ENCODE data around the gene LYL1. TPM values are rescaled to one million over a fixed set of nuclear protein-coding genes. Genes with fewer than 3 reads are reported as not detected.
A peak's percentile ranks its signal among the peaks of the same experiment; 100 is the strongest.

LYL1 gene
- total and polyA plus RNA-seq, 9 of the 15 experiments (the other 6 are each of a cell fraction or from before 2014, with no cell fraction given), result 1.3 to 266 (median 34.0) TPM

- peak; percentile 91 for TF ChIP-seq ETS1 (conservative IDR thresholded peaks at IDR 0.05; ENCODE audit: control insufficient read depth, low read depth, low read length)
- no peak for TF ChIP-seq KLF10 (CRISPR knock-in tag; IDR thresholded peaks at IDR 0.05)
- TF ChIP-seq MITF (IDR thresholded peaks at IDR 0.05), result no peak
- no peak for TF ChIP-seq MCM5 (IDR thresholded peaks at IDR 0.05; ENCODE audit: low read depth)
- TF ChIP-seq SMARCC2 (IDR thresholded peaks at IDR 0.05; ENCODE audit: low read depth), result 0 out of 2 replicates have a peak, but pooled peaks have one; percentile 38
- TF ChIP-seq HDAC1 (IDR thresholded peaks at IDR 0.05), result peak in 1 of 2 experiments; percentile 78; a peak in 1 of 4 replicates
- TF ChIP-seq LCOR (CRISPR knock-in tag; IDR thresholded peaks at IDR 0.05), result peak; percentile 71; the same call in 1 of the 2 replicates
- TF ChIP-seq BMI1 (IDR thresholded peaks at IDR 0.05; ENCODE audit: low read length), result no peak
- no peak for TF ChIP-seq E2F3 (CRISPR knock-in tag; IDR thresholded peaks at IDR 0.05)
- no peak for TF ChIP-seq ZNF23 (CRISPR knock-in tag; IDR thresholded peaks at IDR 0.05)
- TF ChIP-seq TSC22D4 (tag; IDR thresholded peaks at IDR 0.05), result no peak
- TF ChIP-seq KLF1 (tag; IDR thresholded peaks at IDR 0.05), result no peak
- no peak for TF ChIP-seq BRCA1 (IDR thresholded peaks at IDR 0.05)
- TF ChIP-seq BRCA1 (CRISPR knock-in tag; IDR thresholded peaks at IDR 0.05), result 0 out of 2 replicates have a peak, but pooled peaks have one; percentile 22
- no peak for TF ChIP-seq TSHZ1 (CRISPR knock-in tag; IDR thresholded peaks at IDR 0.05)
- TF ChIP-seq ZKSCAN1 (IDR thresholded peaks at IDR 0.05; ENCODE audit: low read depth, low read length), result no peak; the same call in 1 of the 2 replicates
- TF ChIP-seq PRMT5 (CRISPR knock-in tag; IDR thresholded peaks at IDR 0.05), result no peak
- peak; percentile 49; the same call in 1 of the 2 replicates for TF ChIP-seq HLTF (IDR thresholded peaks at IDR 0.05)
- no peak for TF ChIP-seq EWSR1 (IDR thresholded peaks at IDR 0.05; ENCODE audit: borderline replicate concordance, low read depth, partially characterized antibody)
- peak; percentile 92; the same call in 1 of the 2 replicates for TF ChIP-seq ZC3H4 (CRISPR knock-in tag; IDR thresholded peaks at IDR 0.05; ENCODE audit: borderline replicate concordance)
- no peak for TF ChIP-seq CSDE1 (IDR thresholded peaks at IDR 0.05)
Observed at GRCh38 chr19:13150187-13150930, 47.7 kb upstream of the LYL1 start, which contains the start of the genes IER2 and STX10 (continued).

All from K562 (cell line).